Stimulated activated naive B cell treated with anti-CD40 and anti-IgM and Interleukin-4, amounts not matched to agents 10 μg/mL and 1 μg/mL and 100 μg/mL, for 72 hours (primary cell): ENCODE measurements around the gene DRC3.
"Not testable (repeated sequence)": the region's sequence is repeated elsewhere in the genome, so short reads cannot be mapped to it uniquely, and the experiment has no call there.

ENCODE experiments used
- ATAC-seq, 2 donors: fragments of 150-1000 bp; cut with Tn5 transposase; replicated peaks; 2 replicates each; pipeline ENCODE4 v1.10.0; 2021; ENCODE audit warnings: moderate library complexity in 1 of 2
- DNase-seq: peaks from one replicate; pipeline ENCODE4 v3.0.0; 2021
- H3K27ac Mint-ChIP-seq: one replicate; pipeline ENCODE4 v1.8.0; 2022; ENCODE audit warnings: mild to moderate bottlenecking, mixed read lengths
- H3K27me3 Mint-ChIP-seq, 2 donors: one replicate each; pipeline ENCODE4 v1.8.0; 2022; ENCODE audit warnings: mixed read lengths in 2 of 2
- H3K36me3 Mint-ChIP-seq, 2 donors: one replicate each; pipeline ENCODE4 v1.8.0; 2022; ENCODE audit warnings: mixed read lengths in 2 of 2, mild to moderate bottlenecking in 1 of 2
- H3K4me1 Mint-ChIP-seq, 2 donors: one replicate each; pipeline ENCODE4 v1.8.0; 2022; ENCODE audit warnings: mixed read lengths in 2 of 2, mild to moderate bottlenecking in 1 of 2
- H3K4me3 Mint-ChIP-seq, 2 donors: one replicate each; pipeline ENCODE4 v1.8.0; 2022; ENCODE audit warnings: mild to moderate bottlenecking in 2 of 2, mixed read lengths in 2 of 2, moderate library complexity in 1 of 2
- H3K9me3 Mint-ChIP-seq, 2 donors: one replicate each; pipeline ENCODE4 v1.8.0; 2022; ENCODE audit warnings: mixed read lengths in 2 of 2, mild to moderate bottlenecking in 1 of 2

DRC3 gene

DNA sequence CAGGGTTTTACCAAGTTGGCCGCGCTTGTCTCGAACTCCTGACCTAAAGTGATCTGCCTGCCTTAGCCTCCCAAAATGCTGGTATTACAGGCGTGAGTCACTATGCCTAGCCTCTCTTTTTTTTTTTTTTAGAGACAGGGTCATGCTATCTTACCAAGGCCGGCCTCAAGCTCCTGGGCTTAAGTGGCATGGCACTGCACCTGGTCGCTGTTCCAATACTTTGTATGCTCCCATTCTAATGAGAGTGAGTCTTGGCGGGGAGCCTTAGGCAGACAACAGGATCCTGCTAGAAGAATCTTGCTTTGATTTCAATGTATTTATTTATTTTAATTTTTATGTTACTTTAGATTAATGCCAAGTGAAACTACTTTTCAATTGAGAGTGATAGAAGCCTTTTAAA lies 22.3 kb upstream of the DRC3 start:
- no peak for ATAC-seq
- Mint-ChIP-seq H3K27me3 (no peaks in the 10 kb centered on the region), H3K4me1 (peaks cover 5 to 11% of the 10 kb centered on the region in 2 donors)

DNA sequence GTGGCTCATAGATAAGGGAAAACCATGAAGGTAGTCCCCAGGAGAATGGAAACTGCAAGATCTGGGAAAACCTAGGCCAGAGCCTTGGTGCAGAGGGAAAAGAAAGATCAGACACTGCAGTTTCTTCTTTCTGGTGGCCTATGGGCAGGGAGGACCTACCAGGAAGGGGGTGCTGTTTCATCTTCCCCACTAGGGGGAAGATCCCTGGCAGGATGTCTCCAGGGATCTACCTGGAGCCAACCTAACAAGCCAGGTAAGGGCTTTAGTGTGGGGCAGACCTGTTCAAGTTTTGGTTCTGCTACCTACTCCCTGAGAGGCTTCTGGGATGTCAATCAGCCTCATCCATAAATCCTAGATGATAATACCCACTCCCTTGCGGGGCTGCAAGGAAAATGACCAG lies 21.9 kb upstream of the DRC3 start:
- Mint-ChIP-seq H3K36me3 (peaks cover 4 to 7% of the 10 kb centered on the region in 2 donors), H3K27me3 (no peaks in the 10 kb centered on the region), H3K4me1 (peaks cover 5 to 11% of the 10 kb centered on the region in 2 donors), H3K4me3 (no peak overlapping the region), H3K27ac (no peak overlapping the region), H3K9me3 (no peaks in the 10 kb centered on the region)
- DNase-seq (no peak), ATAC-seq (no peak)

More for the DNA sequence above, 22.3 kb upstream of the DRC3 start:
- H3K36me3 Mint-ChIP-seq: peaks cover 4% of the 10 kb centered on the region in 2 donors
- DNase-seq: no peak
- H3K4me3 Mint-ChIP-seq: no peak overlapping the region
- no peaks in the 10 kb centered on the region for H3K9me3 Mint-ChIP-seq
- no peak overlapping the region for H3K27ac Mint-ChIP-seq

DNA sequence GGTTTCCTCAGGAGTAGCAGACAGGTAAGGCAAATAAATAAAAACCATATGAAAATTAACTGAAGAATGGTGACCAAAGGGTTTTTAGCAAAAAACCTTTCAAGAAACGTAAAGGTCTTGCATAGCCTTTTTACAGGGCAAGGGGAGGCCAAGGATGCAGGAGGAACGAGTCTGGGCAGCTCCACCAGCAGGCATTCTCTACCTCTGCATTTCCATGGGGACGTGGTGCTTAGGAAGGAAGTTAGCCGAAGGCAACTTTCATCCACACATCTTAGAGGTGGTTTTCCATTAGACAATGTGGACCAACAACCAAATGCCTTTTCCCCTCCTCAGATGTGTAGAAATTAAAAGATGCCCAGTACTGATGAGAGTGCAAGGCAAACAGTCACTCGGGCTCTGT lies 21.1 kb upstream of the DRC3 start:
- peaks cover 5 to 11% of the 10 kb centered on the region in 2 donors for H3K36me3 Mint-ChIP-seq
- peaks cover 5 to 11% of the 10 kb centered on the region in 2 donors for H3K4me1 Mint-ChIP-seq

DNA sequence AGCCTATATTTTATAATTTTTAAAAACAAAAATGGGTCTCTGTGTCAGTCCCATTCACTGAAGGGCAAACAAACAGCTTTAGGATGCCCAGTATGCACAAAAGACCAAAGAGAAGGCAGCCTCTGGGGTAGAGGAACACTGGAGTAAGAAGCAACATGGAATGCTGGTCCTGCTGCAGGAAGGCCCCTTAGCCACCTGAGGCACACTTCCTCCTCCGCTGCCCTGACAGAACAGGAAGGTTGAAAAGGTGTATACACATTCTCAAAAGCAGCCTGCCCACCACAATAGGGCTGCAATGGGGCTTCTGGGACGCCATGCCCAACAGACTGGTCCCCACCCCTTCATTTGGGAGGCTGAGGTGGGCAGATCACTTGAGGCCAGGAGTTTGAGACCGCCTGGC lies 20.0 kb upstream of the DRC3 start:
- Mint-ChIP-seq H3K9me3 (no peaks in the 10 kb centered on the region), H3K27me3 (no peaks in the 10 kb centered on the region), H3K4me3 (no peak overlapping the region), H3K27ac (no peak overlapping the region), H3K36me3 (peaks cover 5 to 11% of the 10 kb centered on the region in 2 donors), H3K4me1 (peaks cover 8 to 16% of the 10 kb centered on the region in 2 donors)
- ATAC-seq (no peak), DNase-seq (no peak)

More for the DNA sequence above, 21.1 kb upstream of the DRC3 start:
- H3K27ac Mint-ChIP-seq: no peak overlapping the region
- no peak overlapping the region for H3K4me3 Mint-ChIP-seq
- no peaks in the 10 kb centered on the region for H3K9me3 Mint-ChIP-seq
- H3K27me3 Mint-ChIP-seq: no peaks in the 10 kb centered on the region
- DNase-seq (no peak), ATAC-seq (no peak)

DNA sequence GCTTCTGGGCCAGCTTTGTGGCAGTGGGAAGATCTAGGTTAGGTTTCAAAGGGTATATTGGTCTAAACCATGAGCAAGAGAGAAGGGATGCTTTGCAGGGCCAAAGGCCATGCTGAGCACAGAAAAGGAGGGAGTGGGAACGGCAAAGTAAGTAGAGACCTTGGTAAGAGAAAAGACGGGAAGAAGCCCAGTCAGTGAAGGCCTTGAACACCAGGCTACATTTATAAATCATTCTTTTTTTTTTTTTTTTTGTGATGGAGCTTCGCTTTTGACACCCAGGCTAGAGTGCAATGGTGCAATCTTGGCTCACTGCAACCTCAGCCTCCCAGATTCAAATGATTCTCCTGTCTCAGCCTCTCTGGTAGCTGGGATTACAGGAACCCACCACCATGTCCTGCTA lies 18.6 kb upstream of the DRC3 start:
- DNase-seq (no peak), ATAC-seq (no peak)
- no peaks in the 10 kb centered on the region for H3K9me3 Mint-ChIP-seq
- no peak overlapping the region for H3K4me3 Mint-ChIP-seq
- peaks cover 5 to 11% of the 10 kb centered on the region in 2 donors for H3K36me3 Mint-ChIP-seq
- no peaks in the 10 kb centered on the region for H3K27me3 Mint-ChIP-seq
- no peak overlapping the region for H3K27ac Mint-ChIP-seq
- peaks cover 16 to 24% of the 10 kb centered on the region in 2 donors for H3K4me1 Mint-ChIP-seq

DNA sequence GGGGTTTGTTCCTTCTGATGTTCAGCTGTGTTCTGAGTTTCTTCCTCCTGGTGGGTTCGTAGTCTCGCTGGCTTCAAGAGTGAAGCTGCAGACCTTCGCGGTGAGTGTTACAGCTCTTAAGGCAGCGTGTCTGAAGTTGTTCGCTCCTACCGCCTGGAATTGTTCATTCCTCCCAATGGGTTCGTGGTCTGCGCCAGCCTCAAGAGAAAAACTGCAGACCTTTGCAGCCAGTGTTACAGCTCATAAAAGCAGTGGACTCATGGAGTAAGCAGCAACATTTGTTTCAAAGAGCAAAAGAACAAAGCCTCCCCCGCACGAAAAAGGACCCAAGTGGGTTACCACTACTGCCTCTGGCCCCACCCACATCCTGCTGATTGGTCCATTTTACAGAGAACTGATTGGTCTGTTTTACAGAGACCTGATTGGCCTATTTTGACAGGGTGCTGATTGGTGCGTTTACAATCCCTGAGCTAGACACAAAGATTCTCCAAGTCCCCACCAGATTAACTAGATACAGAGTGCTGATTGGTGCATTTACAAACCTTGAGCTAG lies 16.8 kb upstream of the DRC3 start:
- H3K27me3 Mint-ChIP-seq, H3K9me3 Mint-ChIP-seq, H3K4me3 Mint-ChIP-seq, ATAC-seq, H3K27ac Mint-ChIP-seq, DNase-seq: not testable (repeated sequence)
- H3K36me3 Mint-ChIP-seq: peaks cover 5 to 14% of the 10 kb centered on the region in 2 donors
- peaks cover 24 to 37% of the 10 kb centered on the region in 2 donors for H3K4me1 Mint-ChIP-seq

DNA sequence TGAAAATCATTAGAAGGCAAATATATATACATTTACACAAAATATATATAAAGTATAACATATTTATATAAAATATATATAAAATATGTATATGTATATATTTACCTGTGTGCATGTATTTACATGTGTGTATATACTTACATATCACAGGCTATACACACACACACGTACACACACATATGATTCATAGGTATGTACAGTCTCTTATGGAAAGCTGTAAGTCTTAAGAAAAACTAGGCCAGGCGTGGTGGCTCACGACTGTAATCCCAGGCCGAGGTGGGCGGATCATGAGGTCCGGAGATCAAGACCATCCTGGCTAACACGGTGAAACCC lies 15.1 kb upstream of the DRC3 start:
- Mint-ChIP-seq H3K27ac (no peak overlapping the region), H3K4me1 (peaks cover 27 to 40% of the 10 kb centered on the region in 2 donors), H3K9me3 (no peaks in the 10 kb centered on the region), H3K27me3 (no peaks in the 10 kb centered on the region), H3K4me3 (no peak overlapping the region), H3K36me3 (peaks cover 5 to 19% of the 10 kb centered on the region in 2 donors)
- DNase-seq (no peak), ATAC-seq (no peak)

DNA sequence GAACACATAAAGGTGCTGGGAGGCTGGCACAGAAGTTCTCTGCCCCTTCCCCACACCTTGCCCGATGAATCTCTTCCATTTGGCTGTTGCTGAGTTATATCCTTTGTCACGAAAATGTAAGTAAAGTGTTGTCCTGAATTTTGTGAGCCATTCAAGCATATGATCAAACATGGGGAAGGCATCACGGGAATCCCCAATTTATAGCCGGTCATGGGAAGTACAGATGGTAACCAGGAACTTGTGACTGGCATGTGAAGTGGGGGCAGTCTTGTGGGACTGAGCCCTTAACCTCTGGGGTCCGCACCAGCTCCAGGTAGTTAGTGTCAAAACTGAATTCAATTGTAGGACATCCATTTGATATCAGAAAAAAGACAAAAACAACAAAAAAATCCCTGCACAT lies 13.7 kb upstream of the DRC3 start:
- peaks cover 30 to 47% of the 10 kb centered on the region in 2 donors for H3K4me1 Mint-ChIP-seq
- DNase-seq (no peak), ATAC-seq (no peak)
- H3K4me3 Mint-ChIP-seq: peak overlapping the region in 1 of 2 donors; percentile 64
- no peaks in the 10 kb centered on the region for H3K27me3 Mint-ChIP-seq
- H3K36me3 Mint-ChIP-seq: peaks cover 5 to 19% of the 10 kb centered on the region in 2 donors
- H3K9me3 Mint-ChIP-seq: no peaks in the 10 kb centered on the region
- H3K27ac Mint-ChIP-seq: peak overlapping the region; percentile 88

DNA sequence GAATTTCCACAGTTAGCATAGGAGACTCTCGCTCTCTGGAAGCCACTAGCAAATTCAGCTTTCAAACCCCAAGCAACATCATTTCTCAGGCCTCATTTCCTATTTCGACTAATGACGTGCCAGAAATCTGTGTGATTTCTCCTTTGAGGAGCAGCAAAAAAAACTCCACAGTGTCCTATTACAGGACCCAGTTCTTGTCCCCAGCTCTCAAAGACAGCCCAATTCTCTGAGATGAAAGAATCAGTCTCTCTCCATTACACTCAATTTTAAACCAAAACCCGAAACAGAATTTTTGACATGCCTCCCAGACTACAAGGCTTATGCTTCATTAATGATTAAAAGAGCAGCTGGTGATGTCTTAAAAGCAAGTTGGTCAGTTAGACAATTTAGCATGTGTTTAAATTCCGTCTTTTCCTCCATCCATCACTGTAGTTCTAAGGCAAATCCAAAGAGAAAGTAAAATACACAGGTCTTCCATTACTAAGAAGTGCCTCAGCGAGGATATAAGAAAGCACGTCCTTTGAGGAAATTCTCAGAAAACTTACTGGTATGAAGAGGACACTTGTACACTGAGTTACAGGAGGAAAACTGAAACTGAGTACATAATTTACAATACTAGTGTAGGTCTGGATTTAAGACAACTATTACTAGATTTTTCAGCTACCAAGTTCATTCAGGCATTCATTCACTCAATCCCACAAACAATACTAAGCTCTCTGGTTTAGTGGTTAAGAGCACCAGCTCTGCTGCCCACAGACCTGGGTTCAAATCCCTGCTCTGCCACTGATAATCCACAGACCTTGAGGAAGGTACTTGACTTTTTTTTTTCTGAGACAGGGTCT lies 12.9 kb upstream of the DRC3 start:
- H3K27ac Mint-ChIP-seq: peak overlapping the region; percentile 88
- peak overlapping the region; percentile 51 to 64 for H3K4me3 Mint-ChIP-seq
- peaks cover 30 to 47% of the 10 kb centered on the region in 2 donors for H3K4me1 Mint-ChIP-seq
- peak in 1 of 2 donors; percentile 26 for ATAC-seq
- no peaks in the 10 kb centered on the region for H3K9me3 Mint-ChIP-seq
- DNase-seq: no peak
- peaks cover 5 to 19% of the 10 kb centered on the region in 2 donors for H3K36me3 Mint-ChIP-seq
- H3K27me3 Mint-ChIP-seq: no peaks in the 10 kb centered on the region

DNA sequence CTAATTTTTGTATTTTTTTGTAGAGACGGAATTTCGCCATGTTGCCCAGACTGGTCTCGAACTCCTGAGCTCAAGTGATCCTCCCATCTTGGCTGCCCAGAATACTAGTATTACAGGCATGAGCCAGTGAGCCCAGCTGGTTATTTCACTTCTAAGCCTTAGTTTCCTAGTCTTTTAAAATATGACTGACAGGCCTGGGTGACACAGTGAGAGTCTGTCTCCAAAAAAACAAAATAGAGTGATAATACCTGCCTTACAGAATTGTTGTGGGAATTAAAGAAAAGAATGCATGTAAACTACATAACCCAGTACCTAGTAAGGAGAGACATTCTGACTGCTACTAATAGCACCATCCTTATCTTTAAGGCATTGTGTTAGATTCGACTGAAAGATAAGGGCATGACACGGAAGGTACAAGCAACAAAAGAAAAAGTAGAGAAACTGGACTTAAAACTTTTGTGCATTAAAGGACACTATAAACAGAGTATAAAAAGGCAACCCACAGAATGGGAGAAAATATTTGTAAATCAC lies 12.1 kb upstream of the DRC3 start:
- no peak for ATAC-seq
- H3K4me1 Mint-ChIP-seq: peaks cover 35 to 47% of the 10 kb centered on the region in 2 donors
- no peaks in the 10 kb centered on the region for H3K9me3 Mint-ChIP-seq
- no peak for DNase-seq
- H3K4me3 Mint-ChIP-seq: no peak overlapping the region
- peaks cover 1 to 15% of the 10 kb centered on the region in 2 donors for H3K36me3 Mint-ChIP-seq
- H3K27ac Mint-ChIP-seq: no peak overlapping the region
- H3K27me3 Mint-ChIP-seq: no peaks in the 10 kb centered on the region

DNA sequence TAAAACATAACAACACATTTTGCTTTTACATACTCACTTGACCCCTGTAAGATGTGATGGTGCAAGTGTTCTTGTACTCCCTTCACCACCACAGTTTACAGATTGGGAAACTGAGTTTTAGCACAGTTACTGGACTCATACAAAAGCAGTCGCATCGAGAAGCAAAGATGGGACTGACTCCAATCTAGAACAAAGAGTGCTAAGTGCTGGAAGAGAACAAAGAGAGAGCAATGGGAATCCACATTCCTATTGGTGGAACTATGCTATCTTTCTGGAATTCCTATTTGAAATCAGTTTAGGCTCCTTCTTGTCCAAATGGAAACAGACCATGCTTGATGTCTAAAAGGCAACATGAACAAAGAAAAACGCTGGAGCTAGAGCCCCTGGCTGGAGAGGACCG lies 9.6 kb upstream of the DRC3 start:
- no peak overlapping the region for H3K4me3 Mint-ChIP-seq
- H3K27me3 Mint-ChIP-seq: no peaks in the 10 kb centered on the region
- H3K27ac Mint-ChIP-seq: no peak overlapping the region

DNA sequence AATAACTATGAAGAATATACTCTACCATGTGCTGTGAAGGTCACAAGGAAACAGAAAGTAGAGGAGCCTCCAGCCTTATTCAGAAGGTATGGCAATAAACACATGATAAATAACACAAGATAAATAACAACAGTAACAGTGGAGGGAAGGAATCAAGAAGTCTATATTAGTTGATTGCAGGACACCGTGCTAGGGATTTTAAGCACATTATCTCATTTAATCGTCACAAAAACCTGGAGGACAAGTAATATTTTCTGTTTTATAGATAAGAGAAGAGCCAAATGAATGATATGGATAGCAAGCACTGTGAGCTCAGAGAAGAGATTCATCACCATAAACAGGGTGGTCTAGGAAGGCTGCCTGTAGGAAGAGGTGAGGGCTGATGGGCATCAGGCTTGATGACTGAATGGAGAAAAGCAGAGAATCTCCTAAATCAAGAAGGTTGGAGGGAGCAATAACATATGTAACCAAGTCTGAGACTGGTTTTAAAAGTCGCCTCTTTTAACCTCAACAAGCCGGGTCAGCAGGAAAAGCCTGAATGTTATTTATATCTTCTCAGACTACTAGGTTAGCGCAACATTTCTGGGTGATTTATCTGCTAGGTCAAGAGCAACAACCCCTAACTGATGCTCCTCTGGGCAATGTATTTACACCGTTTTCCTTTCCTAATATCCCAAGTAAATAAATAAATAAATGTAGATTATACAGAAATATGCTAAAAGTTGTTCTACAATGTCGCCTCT lies 8.8 kb upstream of the DRC3 start:
- ATAC-seq (no peak), DNase-seq (no peak)
- Mint-ChIP-seq H3K36me3 (peaks cover 0 to 8% of the 10 kb centered on the region in 2 donors), H3K27ac (no peak overlapping the region), H3K27me3 (no peaks in the 10 kb centered on the region), H3K4me1 (peaks cover 26 to 35% of the 10 kb centered on the region in 2 donors), H3K9me3 (no peaks in the 10 kb centered on the region), H3K4me3 (no peak overlapping the region)

More for the DNA sequence above, 9.6 kb upstream of the DRC3 start:
- Mint-ChIP-seq H3K4me1 (peaks cover 31 to 43% of the 10 kb centered on the region in 2 donors), H3K36me3 (peaks cover 0 to 8% of the 10 kb centered on the region in 2 donors), H3K9me3 (no peaks in the 10 kb centered on the region)
- ATAC-seq (no peak), DNase-seq (no peak)

DNA sequence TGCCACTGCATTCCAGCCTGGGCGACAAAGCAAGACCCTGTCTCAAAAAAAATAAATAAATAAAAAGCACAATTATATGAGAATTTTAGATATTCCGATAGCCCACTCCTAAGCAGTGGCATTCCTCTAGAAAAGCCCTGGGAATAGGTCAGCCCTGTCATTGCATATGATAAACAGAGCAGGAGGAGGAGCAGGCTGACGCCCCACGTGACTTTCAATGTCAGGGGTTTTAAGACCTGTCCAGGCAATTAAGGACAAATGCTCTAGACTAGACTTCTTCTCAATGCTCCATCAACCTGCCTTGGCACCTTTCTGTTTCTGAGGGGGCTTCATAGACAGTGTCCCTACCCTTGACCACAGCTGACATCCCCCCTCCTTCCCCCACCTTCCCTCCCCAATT lies 8.0 kb upstream of the DRC3 start:
- H3K27me3 Mint-ChIP-seq: no peaks in the 10 kb centered on the region
- no peak for ATAC-seq
- H3K4me1 Mint-ChIP-seq: peaks cover 19 to 26% of the 10 kb centered on the region in 2 donors
- DNase-seq: no peak
- no peak overlapping the region for H3K27ac Mint-ChIP-seq
- H3K9me3 Mint-ChIP-seq: no peaks in the 10 kb centered on the region
- no peak overlapping the region for H3K4me3 Mint-ChIP-seq
- H3K36me3 Mint-ChIP-seq: peaks cover 0 to 8% of the 10 kb centered on the region in 2 donors

DNA sequence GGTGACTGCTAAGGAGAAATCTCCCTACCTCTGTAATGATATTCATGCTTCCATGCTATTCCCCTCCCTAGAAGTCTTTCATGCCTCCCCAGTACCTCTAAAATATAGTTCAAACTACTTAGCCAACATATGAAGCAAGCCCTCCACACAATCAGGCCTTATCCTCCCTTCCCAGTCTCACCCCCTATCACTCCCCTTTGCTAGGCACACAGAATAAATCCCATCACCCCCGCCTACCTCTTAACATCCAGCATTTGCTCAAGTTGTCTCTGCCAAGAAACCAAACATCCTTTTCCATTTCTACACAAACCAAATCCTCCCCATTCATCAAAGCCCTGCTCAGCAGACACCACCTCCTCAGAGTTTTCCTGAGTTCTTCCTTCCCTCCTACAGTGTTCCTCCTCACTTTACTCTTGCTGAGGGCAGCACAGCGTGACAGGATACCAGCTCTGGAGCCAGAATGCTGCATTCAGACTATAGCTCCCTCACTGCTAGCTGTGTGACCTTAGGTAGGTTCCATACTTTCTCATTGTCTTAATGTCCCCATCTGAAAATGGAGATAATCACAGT lies 7.4 kb upstream of the DRC3 start:
- Mint-ChIP-seq H3K4me3 (no peak overlapping the region), H3K27me3 (no peaks in the 10 kb centered on the region), H3K4me1 (peaks cover 19 to 21% of the 10 kb centered on the region in 2 donors), H3K36me3 (peaks cover 0 to 8% of the 10 kb centered on the region in 2 donors), H3K9me3 (no peaks in the 10 kb centered on the region), H3K27ac (no peak overlapping the region)
- ATAC-seq (no peak), DNase-seq (no peak)
